GM18868 (cell line): ENCODE data around the gene HSPA5.
"Not testable (repeated sequence)": the region's sequence is repeated elsewhere in the genome, so short reads cannot be mapped to it uniquely, and the experiment has no call there.

ENCODE experiments used
- ATAC-seq: cut with Tn5 transposase; IDR thresholded peaks from one replicate; pipeline ENCODE4 v1.9.1; 2021; ENCODE audit warnings: mild to moderate bottlenecking, moderate library complexity; ENCODE audit not compliant: unreplicated experiment

HSPA5 gene

GRCh38 chr9:125241000-125241862 lies at the start of gene HSPA5:
Gene HSPA5 (minus strand): TSS chr9:125241343. CDS start chr9:125241126, 217 bp downstream.
- ATAC-seq = peak; percentile 91

- ATAC-seq = not testable (repeated sequence)
Observed at GRCh38 chr9:125286935-125287433, 45.8 kb upstream of the HSPA5 start.

GRCh38 chr9:125284855-125285254 lies 43.7 kb upstream of the HSPA5 start:
- no peak for ATAC-seq

GRCh38 chr9:125280945-125281344 lies 39.8 kb upstream of the HSPA5 start:
- no peak for ATAC-seq

GRCh38 chr9:125277411-125277810 lies 36.3 kb upstream of the HSPA5 start:
- ATAC-seq = no peak

- ATAC-seq = no peak
Observed at GRCh38 chr9:125276771-125277170, 35.6 kb upstream of the HSPA5 start.

GRCh38 chr9:125272697-125273096 lies 31.6 kb upstream of the HSPA5 start:
- ATAC-seq = no peak

- no peak for ATAC-seq
Observed at GRCh38 chr9:125271081-125271480, 29.9 kb upstream of the HSPA5 start.

- ATAC-seq = no peak
Observed at GRCh38 chr9:125269014-125269397, 27.9 kb upstream of the HSPA5 start.

GRCh38 chr9:125268394-125269013 lies 27.4 kb upstream of the HSPA5 start:
- no peak for ATAC-seq

GRCh38 chr9:125264068-125264467 lies 22.9 kb upstream of the HSPA5 start:
- not testable (repeated sequence) for ATAC-seq

- ATAC-seq = no peak
Observed at GRCh38 chr9:125262294-125262991, 21.3 kb upstream of the HSPA5 start.

- ATAC-seq = peak; percentile 93
Observed at GRCh38 chr9:125261501-125262293, 20.6 kb upstream of the HSPA5 start, which contains the start of gene GAPVD1. Gene GAPVD1 (plus strand): TSS chr9:125261826. CDS start chr9:125298922, 37,096 bp downstream.

GRCh38 chr9:125260561-125260960 lies 19.4 kb upstream of the HSPA5 start:
- ATAC-seq = no peak

- ATAC-seq = no peak
Observed at GRCh38 chr9:125258832-125259534, 17.8 kb upstream of the HSPA5 start.

GRCh38 chr9:125258160-125258785 lies 17.1 kb upstream of the HSPA5 start:
- no peak for ATAC-seq

- no peak for ATAC-seq
Observed at GRCh38 chr9:125255781-125256391, 14.7 kb upstream of the HSPA5 start.

GRCh38 chr9:125254231-125254630 lies 13.1 kb upstream of the HSPA5 start:
- no peak for ATAC-seq

GRCh38 chr9:125246261-125246667 lies 5.1 kb upstream of the HSPA5 start:
- ATAC-seq = no peak
